Lower lobe of right lung (tissue), 2 donors: ENCODE results near the gene KRT13. TPM values are rescaled to one million over a fixed set of nuclear protein-coding genes. Genes with fewer than 3 reads are reported as not detected.
A peak's percentile ranks its signal among the peaks of the same experiment; 100 is the strongest.

Experiments used
- ATAC-seq, 2 donors: fragments of 200-7000 bp; cut with Tn5 transposase; one replicate each; pipeline ENCODE4 v1.9.1; 2020 to 2022; ENCODE audit warnings: mild to moderate bottlenecking in 2 of 2, moderate library complexity in 2 of 2
- DNase-seq: peaks from one replicate; pipeline ENCODE4 v3.0.0-alpha.2; 2020
- H3K27ac ChIP-seq: fragments of 200-600 bp; one replicate; pipeline ENCODE4 v1.8.0; 2022
- H3K27me3 ChIP-seq: fragments of 200-600 bp; one replicate; pipeline ENCODE4 v1.8.0; 2022; ENCODE audit warnings: low read depth
- H3K36me3 ChIP-seq: fragments of 200-600 bp; one replicate; pipeline ENCODE4 v1.8.0; 2022; ENCODE audit warnings: mild to moderate bottlenecking
- H3K4me1 ChIP-seq: fragments of 200-600 bp; one replicate; pipeline ENCODE4 v1.8.0; 2022
- H3K4me3 ChIP-seq: fragments of 200-600 bp; one replicate; pipeline ENCODE4 v1.8.0; 2022; ENCODE audit warnings: mild to moderate bottlenecking
- H3K9me3 ChIP-seq: fragments of 200-600 bp; one replicate; pipeline ENCODE4 v1.8.0; 2022
- intact Hi-C: fragments of 100-400 bp; cut with DNase I; formaldehyde crosslinking; loops from one replicate; pipeline ENCODE4 v1.11.0; 2022
- long read RNA-seq: library from polyadenylated mRNA; unstranded; transcript quantifications from one replicate; pipeline ENCODE4 v2.0.0, GENCODE V29; 2021
- total RNA-seq: library from RNA; stranded (reverse); fragmentation: NEBNext Ultra II Directional; extraction: Animal tissue kit (Norgen Biotek cat#: 25700); gene quantifications from one replicate; pipeline ENCODE4 v1.2.1, GENCODE V29; 2021
- TF ChIP-seq, protein P1 (sequence below): fragments of 200-600 bp; IDR thresholded peaks from one replicate; pipeline ENCODE4 v1.8.0; 2022; ENCODE audit warnings: antibody characterized with exemption, mild to moderate bottlenecking
- donor health status: DM: no; HTN: yes; CAD: no; lungs with severe emphysema.

Gene KRT13
- total RNA-seq, result 5.2 TPM
- long read RNA-seq, result 0 reads

DNA sequence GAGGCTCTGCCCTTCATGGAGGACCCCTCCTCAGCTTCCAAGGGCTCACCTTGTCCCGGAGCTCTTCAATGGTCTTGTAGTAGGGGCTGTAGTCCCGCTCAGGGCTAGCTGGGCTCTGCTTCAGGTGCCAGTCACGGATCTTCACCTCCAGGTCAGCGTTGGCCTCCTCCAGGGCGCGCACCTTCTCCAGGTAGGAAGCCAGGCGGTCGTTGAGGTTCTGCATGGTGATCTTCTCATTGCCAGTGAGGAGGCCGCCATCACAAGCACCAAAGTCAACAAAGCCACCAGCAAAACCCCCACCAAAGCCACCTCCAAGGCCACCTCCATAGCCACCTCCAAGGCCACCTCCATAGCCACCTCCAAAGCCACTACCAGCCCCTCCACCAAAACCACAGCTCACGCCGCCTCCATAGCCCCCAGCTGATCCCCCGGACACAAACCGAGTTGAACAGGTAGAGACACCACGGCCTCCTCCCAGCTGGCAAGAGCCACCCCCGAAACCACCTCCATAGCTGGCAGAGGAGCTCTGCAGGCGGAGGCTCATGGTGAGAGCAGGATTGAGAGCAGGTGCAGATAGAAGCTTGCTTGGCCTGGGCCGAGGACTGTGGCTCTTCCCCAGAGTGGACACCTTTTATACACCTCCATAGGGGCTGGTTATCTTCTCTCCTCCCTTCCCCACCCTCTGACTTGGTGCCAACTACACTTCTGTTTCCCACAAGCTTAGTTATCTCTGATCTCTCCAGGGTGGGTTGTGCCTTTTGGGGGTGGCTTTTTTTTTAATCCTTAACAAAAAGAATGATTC is at the start of gene KRT13:
Gene KRT13, minus strand, starts transcription at position 606 of the 802 bp plus-strand sequence. Its CDS starts 62 bp downstream, at position 544.
- peak; percentile 36 for DNase-seq
- Histone ChIP-seq H3K4me3 (no peak within 1 kb of the TSS), H3K36me3 (no peaks in the 10 kb centered on the region), H3K9me3 (no peaks in the 10 kb centered on the region), H3K27me3 (no peaks in the 10 kb centered on the region), H3K27ac (peak within 1 kb of the TSS; percentile 69), H3K4me1 (no peaks in the 10 kb centered on the region)
- intact Hi-C loops, result no loop called here
- TF ChIP-seq, protein P1, sequence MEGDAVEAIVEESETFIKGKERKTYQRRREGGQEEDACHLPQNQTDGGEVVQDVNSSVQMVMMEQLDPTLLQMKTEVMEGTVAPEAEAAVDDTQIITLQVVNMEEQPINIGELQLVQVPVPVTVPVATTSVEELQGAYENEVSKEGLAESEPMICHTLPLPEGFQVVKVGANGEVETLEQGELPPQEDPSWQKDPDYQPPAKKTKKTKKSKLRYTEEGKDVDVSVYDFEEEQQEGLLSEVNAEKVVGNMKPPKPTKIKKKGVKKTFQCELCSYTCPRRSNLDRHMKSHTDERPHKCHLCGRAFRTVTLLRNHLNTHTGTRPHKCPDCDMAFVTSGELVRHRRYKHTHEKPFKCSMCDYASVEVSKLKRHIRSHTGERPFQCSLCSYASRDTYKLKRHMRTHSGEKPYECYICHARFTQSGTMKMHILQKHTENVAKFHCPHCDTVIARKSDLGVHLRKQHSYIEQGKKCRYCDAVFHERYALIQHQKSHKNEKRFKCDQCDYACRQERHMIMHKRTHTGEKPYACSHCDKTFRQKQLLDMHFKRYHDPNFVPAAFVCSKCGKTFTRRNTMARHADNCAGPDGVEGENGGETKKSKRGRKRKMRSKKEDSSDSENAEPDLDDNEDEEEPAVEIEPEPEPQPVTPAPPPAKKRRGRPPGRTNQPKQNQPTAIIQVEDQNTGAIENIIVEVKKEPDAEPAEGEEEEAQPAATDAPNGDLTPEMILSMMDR, result no peak
- peak in 1 of 2 donors; percentile 4 for ATAC-seq

DNA sequence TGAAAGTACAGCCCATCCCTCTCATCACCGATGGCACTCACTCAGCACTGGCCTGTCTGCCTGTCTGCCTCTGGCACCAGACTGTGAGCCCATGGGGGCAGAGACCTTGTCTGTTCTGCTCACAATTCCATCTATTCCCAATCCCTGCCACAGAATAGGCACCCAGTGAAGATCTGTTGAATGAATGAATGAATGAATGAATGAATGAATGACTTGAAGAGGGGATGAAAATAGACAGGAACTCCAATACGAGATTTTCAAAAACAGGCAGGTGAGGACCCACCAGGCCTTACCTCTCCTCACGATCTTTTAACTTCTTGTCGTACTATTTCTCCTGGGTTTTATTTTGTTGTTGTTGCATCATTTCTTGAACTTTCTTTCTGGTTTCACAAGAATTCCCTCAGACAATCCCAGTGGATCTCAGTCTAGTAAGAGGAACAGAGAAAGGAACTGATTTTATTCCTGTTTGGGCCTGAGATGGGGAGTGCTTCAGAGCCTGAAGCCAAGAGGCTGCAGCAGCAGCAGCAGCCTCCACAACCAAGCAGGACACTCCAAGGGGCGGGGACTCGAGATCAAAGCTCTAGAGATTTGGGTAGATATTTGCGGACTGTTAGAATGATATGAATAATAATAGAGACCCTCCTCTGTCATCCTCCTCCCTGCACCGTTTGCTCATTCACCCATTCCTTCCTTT is 48.7 kb upstream of the KRT13 start:
- Histone ChIP-seq H3K36me3 (no peaks in the 10 kb centered on the region), H3K4me3 (no peak overlapping the region), H3K9me3 (no peaks in the 10 kb centered on the region), H3K4me1 (peaks cover 6% of the 10 kb centered on the region), H3K27me3 (no peaks in the 10 kb centered on the region), H3K27ac (no peak overlapping the region)
- TF ChIP-seq, protein P1, result no peak
- no peak for DNase-seq
- intact Hi-C loops, result no loop called here
- ATAC-seq, result no peak

DNA sequence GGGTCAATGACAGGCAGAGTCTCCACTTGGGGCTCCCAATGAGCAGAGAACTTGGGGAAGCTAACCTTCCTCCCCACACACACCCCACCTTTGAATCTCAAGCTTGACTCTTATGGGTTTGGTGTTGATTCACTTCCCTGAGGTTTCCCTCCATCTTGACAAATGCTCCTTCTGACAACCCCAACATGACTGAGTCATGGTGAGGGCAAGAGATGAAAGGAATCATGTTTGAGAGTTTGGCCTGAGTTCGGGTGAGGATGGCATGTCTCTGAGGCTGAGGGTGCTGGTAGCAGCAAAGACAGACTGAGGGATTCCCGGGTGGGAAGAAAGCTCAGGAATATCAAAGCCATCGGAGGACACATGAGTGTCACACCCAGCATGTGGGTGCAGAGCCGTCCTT is 47.8 kb upstream of the KRT13 start:
- H3K9me3 ChIP-seq, result no peaks in the 10 kb centered on the region
- H3K4me1 ChIP-seq, result peaks cover 15% of the 10 kb centered on the region
- no peak for DNase-seq
- ATAC-seq, result no peak
- intact Hi-C loops, result no loop called here
- H3K4me3 ChIP-seq, result no peak overlapping the region
- TF ChIP-seq, protein P1, result no peak
- H3K27me3 ChIP-seq, result no peaks in the 10 kb centered on the region
- no peak overlapping the region for H3K27ac ChIP-seq
- H3K36me3 ChIP-seq, result no peaks in the 10 kb centered on the region

DNA sequence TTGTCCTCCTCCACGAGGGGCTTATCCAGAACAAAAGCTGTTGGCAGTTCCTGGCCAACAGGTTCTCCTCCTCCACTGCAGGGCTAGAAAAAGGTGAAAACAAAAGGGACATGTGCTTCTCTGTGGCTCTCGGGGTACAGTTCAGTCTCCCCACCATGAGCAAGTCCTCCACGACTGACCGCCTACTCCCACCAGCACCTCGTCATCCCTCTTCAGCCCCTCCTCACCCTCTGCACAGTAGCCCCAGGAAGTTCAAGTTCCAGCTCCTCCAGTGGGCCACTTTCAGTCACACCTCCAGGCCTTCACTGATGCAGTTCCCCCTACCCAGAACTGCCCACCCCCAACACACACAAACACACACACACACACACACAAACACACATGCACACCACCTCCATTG is 47.0 kb upstream of the KRT13 start:
- ATAC-seq, result no peak
- intact Hi-C loops, result no loop called here
- TF ChIP-seq, protein P1, result no peak

DNA sequence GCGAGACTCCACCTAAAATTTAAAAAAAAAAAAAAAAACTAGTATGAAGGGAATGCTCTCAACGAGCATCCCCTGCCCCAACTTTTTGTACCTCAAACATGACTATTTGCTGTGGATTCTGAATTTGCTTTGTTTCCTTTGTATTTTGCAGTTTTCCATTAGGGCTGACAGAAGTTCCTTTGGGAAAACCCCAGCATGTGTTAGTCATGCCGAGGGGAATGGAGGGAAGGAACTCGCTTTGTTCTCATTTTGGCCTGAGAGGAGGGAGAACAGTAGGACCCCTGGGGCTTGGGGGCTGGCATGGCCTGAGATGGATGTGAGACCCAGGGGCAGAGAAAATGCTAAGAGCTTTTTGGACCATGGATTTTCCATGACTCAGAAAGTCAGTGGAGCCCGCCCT is 46.0 kb upstream of the KRT13 start:
- Histone ChIP-seq H3K4me1 (peaks cover 21% of the 10 kb centered on the region), H3K36me3 (no peaks in the 10 kb centered on the region), H3K27ac (no peak overlapping the region), H3K4me3 (no peak overlapping the region), H3K9me3 (no peaks in the 10 kb centered on the region), H3K27me3 (no peaks in the 10 kb centered on the region)
- ATAC-seq (no peak), DNase-seq (no peak)
- TF ChIP-seq, protein P1, result no peak
- intact Hi-C loops, result no loop called here

More for the DNA sequence above, 47.0 kb upstream of the KRT13 start:
- DNase-seq, result no peak
- Histone ChIP-seq H3K36me3 (no peaks in the 10 kb centered on the region), H3K9me3 (no peaks in the 10 kb centered on the region), H3K4me3 (no peak overlapping the region), H3K27me3 (no peaks in the 10 kb centered on the region), H3K27ac (no peak overlapping the region), H3K4me1 (peaks cover 21% of the 10 kb centered on the region)
